ENCODE measurements around the gene EPB41L1. TPM values are rescaled to one million over a fixed set of nuclear protein-coding genes. Genes with fewer than 3 reads are reported as not detected.
A peak's percentile ranks its signal among the peaks of the same experiment; 100 is the strongest.

The EPB41L1 gene
- total RNA-seq, 1 donor, result 18.1 TPM

DNA sequence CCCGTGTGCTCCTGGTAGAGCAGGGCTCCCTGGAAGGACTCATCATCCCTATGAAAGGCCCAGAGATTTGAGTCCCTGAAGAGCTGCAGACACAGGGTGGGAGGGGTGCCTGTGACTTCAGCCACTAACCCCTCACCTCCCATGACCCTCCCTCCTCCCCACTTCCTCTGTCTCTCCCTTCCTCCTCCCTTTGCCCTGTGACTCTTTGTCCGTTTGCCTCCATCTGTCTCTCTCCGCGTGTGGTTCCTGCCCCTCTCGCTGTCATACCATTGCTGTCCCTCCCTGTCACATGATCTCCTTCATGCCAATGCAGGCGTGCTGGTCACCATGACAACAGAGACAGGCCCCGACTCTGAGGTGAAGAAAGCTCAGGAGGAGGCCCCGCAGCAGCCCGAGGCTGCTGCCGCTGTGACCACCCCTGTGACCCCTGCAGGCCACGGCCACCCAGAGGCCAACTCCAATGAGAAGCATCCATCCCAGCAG lies 19.0 kb downstream of the EPB41L1 start:
- DNase-seq (ENCODE audit: low read depth), result no peak
- H3K4me3 ChIP-seq (ENCODE audit: low read depth, low read length), result no peak overlapping the region
- TF ChIP-seq, protein P1, sequence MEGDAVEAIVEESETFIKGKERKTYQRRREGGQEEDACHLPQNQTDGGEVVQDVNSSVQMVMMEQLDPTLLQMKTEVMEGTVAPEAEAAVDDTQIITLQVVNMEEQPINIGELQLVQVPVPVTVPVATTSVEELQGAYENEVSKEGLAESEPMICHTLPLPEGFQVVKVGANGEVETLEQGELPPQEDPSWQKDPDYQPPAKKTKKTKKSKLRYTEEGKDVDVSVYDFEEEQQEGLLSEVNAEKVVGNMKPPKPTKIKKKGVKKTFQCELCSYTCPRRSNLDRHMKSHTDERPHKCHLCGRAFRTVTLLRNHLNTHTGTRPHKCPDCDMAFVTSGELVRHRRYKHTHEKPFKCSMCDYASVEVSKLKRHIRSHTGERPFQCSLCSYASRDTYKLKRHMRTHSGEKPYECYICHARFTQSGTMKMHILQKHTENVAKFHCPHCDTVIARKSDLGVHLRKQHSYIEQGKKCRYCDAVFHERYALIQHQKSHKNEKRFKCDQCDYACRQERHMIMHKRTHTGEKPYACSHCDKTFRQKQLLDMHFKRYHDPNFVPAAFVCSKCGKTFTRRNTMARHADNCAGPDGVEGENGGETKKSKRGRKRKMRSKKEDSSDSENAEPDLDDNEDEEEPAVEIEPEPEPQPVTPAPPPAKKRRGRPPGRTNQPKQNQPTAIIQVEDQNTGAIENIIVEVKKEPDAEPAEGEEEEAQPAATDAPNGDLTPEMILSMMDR (IDR thresholded peaks at IDR 0.05; ENCODE audit: insufficient read depth, low read length), result no peak

DNA sequence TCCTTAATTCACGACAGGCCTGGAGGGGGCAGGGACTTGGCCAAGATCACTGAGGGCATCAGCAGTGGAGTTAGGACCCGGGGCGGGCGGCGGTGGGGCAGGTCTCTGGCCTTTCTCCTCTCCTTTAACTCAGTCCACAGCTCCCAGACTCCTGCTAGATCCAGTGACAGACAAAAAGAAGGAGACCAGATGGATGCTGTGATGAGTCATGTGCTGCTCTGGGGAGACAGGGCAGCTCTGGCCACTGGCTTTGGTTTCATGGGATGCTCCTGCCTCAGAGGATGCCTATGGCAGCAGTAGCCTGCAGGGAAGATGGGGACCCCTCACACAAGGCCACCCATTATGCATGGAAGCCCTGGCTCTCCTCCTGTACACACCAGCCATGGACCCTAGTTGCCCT lies 20.5 kb downstream of the EPB41L1 start:
- no peak overlapping the region for H3K4me3 ChIP-seq (ENCODE audit: low read depth, low read length)
- DNase-seq (ENCODE audit: low read depth), result peak; percentile 21
- TF ChIP-seq, protein P1 (IDR thresholded peaks at IDR 0.05; ENCODE audit: insufficient read depth, low read length), result no peak

DNA sequence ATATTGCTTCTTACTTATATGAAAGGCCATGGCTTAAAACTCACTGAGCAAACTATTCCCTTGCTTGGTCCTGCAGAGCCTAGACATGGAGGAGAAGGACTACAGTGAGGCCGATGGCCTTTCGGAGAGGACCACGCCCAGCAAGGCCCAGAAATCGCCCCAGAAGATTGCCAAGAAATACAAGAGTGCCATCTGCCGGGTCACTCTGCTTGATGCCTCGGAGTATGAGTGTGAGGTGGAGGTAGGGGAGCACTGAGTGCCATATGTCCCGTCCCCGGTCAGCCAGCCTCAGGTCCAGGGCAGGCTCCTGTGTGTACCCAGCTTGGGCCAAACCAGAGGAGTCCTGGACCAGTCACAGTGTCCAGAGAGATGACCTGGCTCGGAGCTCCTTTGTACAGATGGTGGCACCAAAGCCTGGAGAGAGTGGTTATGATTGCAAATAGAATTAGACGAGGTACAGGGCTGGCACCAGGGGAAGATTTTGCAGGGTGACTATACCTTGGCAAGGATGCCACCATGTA lies 21.0 kb downstream of the EPB41L1 start:
- H3K4me3 ChIP-seq (ENCODE audit: low read depth, low read length), result no peak overlapping the region
- no peak for DNase-seq (ENCODE audit: low read depth)
- TF ChIP-seq, protein P1 (IDR thresholded peaks at IDR 0.05; ENCODE audit: insufficient read depth, low read length), result no peak

DNA sequence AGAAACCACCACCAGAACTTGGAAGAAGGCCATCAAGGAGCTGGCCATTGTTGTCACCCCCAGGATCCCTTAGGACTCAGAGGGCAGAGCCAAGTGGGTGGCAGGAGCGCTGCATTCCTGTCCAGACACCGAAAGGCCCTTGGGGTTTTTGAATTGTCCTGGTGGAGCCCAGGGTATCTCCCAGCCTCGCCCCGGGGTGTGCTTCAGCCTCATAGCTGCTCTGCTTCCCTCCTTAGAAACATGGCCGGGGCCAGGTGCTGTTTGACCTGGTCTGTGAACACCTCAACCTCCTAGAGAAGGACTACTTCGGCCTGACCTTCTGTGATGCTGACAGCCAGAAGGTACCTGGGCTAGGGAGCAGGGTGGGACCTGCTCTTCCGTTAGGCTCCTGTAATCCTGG lies 23.2 kb downstream of the EPB41L1 start:
- no peak for DNase-seq (ENCODE audit: low read depth)
- H3K4me3 ChIP-seq (ENCODE audit: low read depth, low read length), result no peak overlapping the region
- TF ChIP-seq, protein P1 (IDR thresholded peaks at IDR 0.05; ENCODE audit: insufficient read depth, low read length), result no peak

DNA sequence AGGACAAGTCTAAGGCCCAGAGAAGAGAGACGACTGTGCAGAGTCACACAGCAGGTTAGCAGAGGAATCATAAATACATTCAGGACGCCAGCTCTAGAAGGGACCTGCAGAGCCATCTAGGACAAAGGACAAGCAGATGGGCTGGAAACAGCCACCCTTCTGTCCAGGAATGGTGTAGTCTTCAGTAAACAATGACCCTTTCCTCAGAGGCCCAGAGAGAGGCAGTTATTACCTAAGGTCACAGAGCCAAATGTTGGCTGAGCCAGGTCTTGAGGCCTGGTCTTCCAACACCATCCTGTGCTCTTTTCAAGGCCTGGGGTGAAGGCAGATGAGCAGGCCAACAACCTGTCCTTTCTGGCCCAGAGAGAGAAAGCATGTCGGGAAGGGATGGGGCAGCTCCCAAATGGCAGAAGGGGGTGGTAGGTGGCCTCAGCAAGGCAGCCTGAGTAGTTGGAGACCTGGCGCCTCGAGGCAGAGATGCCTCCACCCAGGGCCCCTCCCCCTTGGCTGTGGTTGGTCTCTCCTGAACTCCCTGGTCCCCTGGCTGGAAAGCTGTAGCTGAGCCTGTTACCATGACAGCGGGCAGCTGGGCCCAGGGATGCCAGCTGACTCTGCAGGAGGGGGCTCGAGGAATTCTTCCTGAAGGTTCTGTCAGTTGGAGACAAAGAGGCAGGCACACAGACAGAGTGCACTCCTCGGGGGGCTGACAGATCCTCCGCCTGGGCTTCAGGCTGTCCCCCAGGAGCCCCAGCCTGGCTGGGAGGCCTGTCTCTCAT lies 24.8 kb downstream of the EPB41L1 start:
- TF ChIP-seq, protein P1 (IDR thresholded peaks at IDR 0.05; ENCODE audit: insufficient read depth, low read length), result no peak
- H3K4me3 ChIP-seq (ENCODE audit: low read depth, low read length), result no peak overlapping the region
- no peak for DNase-seq (ENCODE audit: low read depth)

DNA sequence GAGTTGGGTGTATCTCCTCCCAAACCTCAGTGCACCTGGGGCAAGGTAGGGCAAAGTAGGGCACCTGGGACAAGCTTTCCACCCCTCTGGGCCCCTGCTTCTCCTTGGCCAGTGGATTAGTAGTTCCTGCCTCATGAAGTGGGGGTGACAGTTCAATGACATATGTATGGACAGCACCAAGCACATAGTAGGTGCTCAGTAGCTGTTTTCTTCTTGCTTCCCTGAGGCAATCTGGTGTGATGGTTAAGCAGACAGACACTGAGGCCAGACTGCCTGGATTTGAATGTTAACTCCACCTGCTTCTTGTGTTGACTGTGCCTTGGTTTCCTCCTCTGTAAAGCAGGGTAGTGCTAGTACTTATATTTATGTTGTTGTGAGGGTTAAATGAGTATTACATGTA lies 25.8 kb downstream of the EPB41L1 start:
- H3K4me3 ChIP-seq (ENCODE audit: low read depth, low read length), result no peak overlapping the region
- TF ChIP-seq, protein P1 (IDR thresholded peaks at IDR 0.05; ENCODE audit: insufficient read depth, low read length), result no peak
- no peak for DNase-seq (ENCODE audit: low read depth)
